ENCODE results near the gene HOXC6.

Gene HOXC6

GRCh38 chr12:53986686-53987483 lies 41.4 kb upstream of the HOXC6 start:
- Mint-ChIP-seq H3K27ac (no peak overlapping the region), H3K4me3 (peak overlapping the region; percentile 38), H3K27me3 (peaks cover 67% of the 10 kb centered on the region)

GRCh38 chr12:53987787-53988230 lies 40.4 kb upstream of the HOXC6 start:
- Mint-ChIP-seq H3K4me3 (no peak overlapping the region), H3K4me1 (ENCODE audit: low read depth) (peaks cover 36% of the 10 kb centered on the region), H3K9me3 (ENCODE audit: low read depth) (no peaks in the 10 kb centered on the region)

More at GRCh38 chr12:53986686-53987483, 41.4 kb upstream of the HOXC6 start:
- Mint-ChIP-seq H3K36me3 (no peaks in the 10 kb centered on the region), H3K4me1 (ENCODE audit: low read depth) (peaks cover 33% of the 10 kb centered on the region), H3K9me3 (ENCODE audit: low read depth) (no peaks in the 10 kb centered on the region)

GRCh38 chr12:53988541-53989226 lies 39.6 kb upstream of the HOXC6 start:
- no peak overlapping the region for H3K4me3 Mint-ChIP-seq
- peaks cover 66% of the 10 kb centered on the region for H3K27me3 Mint-ChIP-seq
- H3K27ac Mint-ChIP-seq: no peak overlapping the region
- H3K4me1 Mint-ChIP-seq (ENCODE audit: low read depth): peaks cover 39% of the 10 kb centered on the region
- H3K36me3 Mint-ChIP-seq: no peaks in the 10 kb centered on the region
- no peaks in the 10 kb centered on the region for H3K9me3 Mint-ChIP-seq (ENCODE audit: low read depth)

More at GRCh38 chr12:53987787-53988230, 40.4 kb upstream of the HOXC6 start:
- no peaks in the 10 kb centered on the region for H3K36me3 Mint-ChIP-seq
- no peak overlapping the region for H3K27ac Mint-ChIP-seq
- peaks cover 67% of the 10 kb centered on the region for H3K27me3 Mint-ChIP-seq

GRCh38 chr12:53989227-53990113 lies 38.8 kb upstream of the HOXC6 start:
- Mint-ChIP-seq H3K9me3 (ENCODE audit: low read depth) (no peaks in the 10 kb centered on the region), H3K4me1 (ENCODE audit: low read depth) (peaks cover 44% of the 10 kb centered on the region)

GRCh38 chr12:53990311-53991076 lies 37.7 kb upstream of the HOXC6 start:
- no peaks in the 10 kb centered on the region for H3K9me3 Mint-ChIP-seq (ENCODE audit: low read depth)
- no peak overlapping the region for H3K27ac Mint-ChIP-seq
- H3K4me3 Mint-ChIP-seq: peak overlapping the region; percentile 17

More at GRCh38 chr12:53989227-53990113, 38.8 kb upstream of the HOXC6 start:
- Mint-ChIP-seq H3K27me3 (peaks cover 69% of the 10 kb centered on the region), H3K27ac (no peak overlapping the region), H3K36me3 (no peaks in the 10 kb centered on the region), H3K4me3 (peak overlapping the region; percentile 69)

GRCh38 chr12:53991077-53991460 lies 37.2 kb upstream of the HOXC6 start:
- no peak overlapping the region for H3K27ac Mint-ChIP-seq
- H3K9me3 Mint-ChIP-seq (ENCODE audit: low read depth): no peaks in the 10 kb centered on the region
- H3K36me3 Mint-ChIP-seq: no peaks in the 10 kb centered on the region
- H3K27me3 Mint-ChIP-seq: peaks cover 66% of the 10 kb centered on the region
- peaks cover 43% of the 10 kb centered on the region for H3K4me1 Mint-ChIP-seq (ENCODE audit: low read depth)
- no peak overlapping the region for H3K4me3 Mint-ChIP-seq

More at GRCh38 chr12:53990311-53991076, 37.7 kb upstream of the HOXC6 start:
- peaks cover 42% of the 10 kb centered on the region for H3K4me1 Mint-ChIP-seq (ENCODE audit: low read depth)
- H3K36me3 Mint-ChIP-seq: no peaks in the 10 kb centered on the region
- peaks cover 68% of the 10 kb centered on the region for H3K27me3 Mint-ChIP-seq

- H3K27me3 Mint-ChIP-seq: peaks cover 60% of the 10 kb centered on the region
- no peak overlapping the region for H3K4me3 Mint-ChIP-seq
- no peak overlapping the region for H3K27ac Mint-ChIP-seq
- H3K36me3 Mint-ChIP-seq: no peaks in the 10 kb centered on the region
- peaks cover 43% of the 10 kb centered on the region for H3K4me1 Mint-ChIP-seq (ENCODE audit: low read depth)
- H3K9me3 Mint-ChIP-seq (ENCODE audit: low read depth): no peaks in the 10 kb centered on the region
These were observed 35.8 kb upstream of the HOXC6 start for GRCh38 chr12:53992377-53992889.

GRCh38 chr12:53993162-53994008 lies 34.9 kb upstream of the HOXC6 start:
- Mint-ChIP-seq H3K36me3 (no peaks in the 10 kb centered on the region), H3K9me3 (ENCODE audit: low read depth) (no peaks in the 10 kb centered on the region), H3K4me3 (peak overlapping the region; percentile 65), H3K27me3 (peaks cover 61% of the 10 kb centered on the region), H3K4me1 (ENCODE audit: low read depth) (peaks cover 50% of the 10 kb centered on the region), H3K27ac (peak overlapping the region; percentile 34)

- Mint-ChIP-seq H3K4me3 (peak overlapping the region; percentile 65), H3K36me3 (no peaks in the 10 kb centered on the region), H3K27me3 (peaks cover 64% of the 10 kb centered on the region), H3K27ac (no peak overlapping the region), H3K9me3 (ENCODE audit: low read depth) (no peaks in the 10 kb centered on the region), H3K4me1 (ENCODE audit: low read depth) (peaks cover 49% of the 10 kb centered on the region)
These were observed 34.3 kb upstream of the HOXC6 start for GRCh38 chr12:53994009-53994263.

GRCh38 chr12:53994264-53995001 lies 33.8 kb upstream of the HOXC6 start:
- no peaks in the 10 kb centered on the region for H3K36me3 Mint-ChIP-seq
- no peak overlapping the region for H3K27ac Mint-ChIP-seq
- H3K4me1 Mint-ChIP-seq (ENCODE audit: low read depth): peaks cover 45% of the 10 kb centered on the region
- H3K27me3 Mint-ChIP-seq: peaks cover 61% of the 10 kb centered on the region
- peak overlapping the region; percentile 81 for H3K4me3 Mint-ChIP-seq
- H3K9me3 Mint-ChIP-seq (ENCODE audit: low read depth): no peaks in the 10 kb centered on the region

GRCh38 chr12:53995002-53995377 lies 33.2 kb upstream of the HOXC6 start:
- H3K9me3 Mint-ChIP-seq (ENCODE audit: low read depth): no peaks in the 10 kb centered on the region
- H3K36me3 Mint-ChIP-seq: no peaks in the 10 kb centered on the region
- peaks cover 58% of the 10 kb centered on the region for H3K27me3 Mint-ChIP-seq
- peaks cover 43% of the 10 kb centered on the region for H3K4me1 Mint-ChIP-seq (ENCODE audit: low read depth)
- H3K4me3 Mint-ChIP-seq: peak overlapping the region; percentile 81
- no peak overlapping the region for H3K27ac Mint-ChIP-seq

GRCh38 chr12:53995378-53996239 lies 32.6 kb upstream of the HOXC6 start:
- Mint-ChIP-seq H3K36me3 (no peaks in the 10 kb centered on the region), H3K4me1 (ENCODE audit: low read depth) (peaks cover 39% of the 10 kb centered on the region), H3K9me3 (ENCODE audit: low read depth) (no peaks in the 10 kb centered on the region), H3K27ac (no peak overlapping the region), H3K27me3 (peaks cover 52% of the 10 kb centered on the region), H3K4me3 (peak overlapping the region; percentile 81)

Measured in activated naive CD8-positive, alpha-beta T cell (primary cell).